Activated T-helper 1 cell treated with anti-CD3 and anti-CD28 coated beads, Interleukin-12 subunit alpha, Interleukin-12 subunit beta, Interleukin-2, Interleukin-4 antibody, amounts not matched to agents 30 ng/mL and 10 ng/mL and 1 ng/mL, durations not matched to agents 14 hours and 24 hours and 36 hours (primary cell): ENCODE data around the gene KRT2. TPM values are rescaled to one million over a fixed set of nuclear protein-coding genes. Genes with fewer than 3 reads are reported as not detected.

Experiments
- DNase-seq: peaks from one replicate; pipeline ENCODE4 v3.0.0; 2021; ENCODE audit warnings: low spot score
- H3K27ac Mint-ChIP-seq: one replicate; pipeline ENCODE4 v1.8.0; 2021; ENCODE audit warnings: mild to moderate bottlenecking, mixed read lengths
- H3K27me3 Mint-ChIP-seq: one replicate; pipeline ENCODE4 v1.8.0; 2022; ENCODE audit warnings: mild to moderate bottlenecking, moderate library complexity, mixed read lengths; ENCODE audit not compliant: insufficient read depth
- H3K36me3 Mint-ChIP-seq: one replicate; pipeline ENCODE4 v1.8.0; 2021; ENCODE audit warnings: low read depth, mixed read lengths
- H3K4me1 Mint-ChIP-seq: one replicate; pipeline ENCODE4 v1.8.0; 2021; ENCODE audit warnings: low read depth, mixed read lengths
- H3K4me3 Mint-ChIP-seq: one replicate; pipeline ENCODE4 v1.8.0; 2021; ENCODE audit warnings: mild to moderate bottlenecking, moderate library complexity, mixed read lengths
- H3K9me3 Mint-ChIP-seq: one replicate; pipeline ENCODE4 v1.8.0; 2021; ENCODE audit warnings: mixed read lengths
- intact Hi-C: fragments of 100-400 bp; cut with micrococcal nuclease; formaldehyde crosslinking; loops from one replicate; pipeline ENCODE4 v1.15.1; 2024
- total RNA-seq: library from RNA; stranded (reverse); gene quantifications from 2 replicates; pipeline ENCODE4 v1.2.3, GENCODE V29; 2022

Gene KRT2
- total RNA-seq, 1 donor from 2014 or later, result not detected

GRCh38 chr12:52690351-52691075 is 38.5 kb upstream of the KRT2 start:
- H3K27ac Mint-ChIP-seq, result no peak overlapping the region
- H3K4me1 Mint-ChIP-seq, result peaks cover 14% of the 10 kb centered on the region
- no peak for DNase-seq
- H3K36me3 Mint-ChIP-seq, result no peaks in the 10 kb centered on the region
- H3K4me3 Mint-ChIP-seq, result peak overlapping the region; percentile 58
- intact Hi-C loops, result loop anchor here (5.0 kb wide), 1 partner anchor 108 kb away; no protein-coding TSS in a partner anchor
- no peaks in the 10 kb centered on the region for H3K9me3 Mint-ChIP-seq
- peaks cover 55% of the 10 kb centered on the region for H3K27me3 Mint-ChIP-seq

DNA sequence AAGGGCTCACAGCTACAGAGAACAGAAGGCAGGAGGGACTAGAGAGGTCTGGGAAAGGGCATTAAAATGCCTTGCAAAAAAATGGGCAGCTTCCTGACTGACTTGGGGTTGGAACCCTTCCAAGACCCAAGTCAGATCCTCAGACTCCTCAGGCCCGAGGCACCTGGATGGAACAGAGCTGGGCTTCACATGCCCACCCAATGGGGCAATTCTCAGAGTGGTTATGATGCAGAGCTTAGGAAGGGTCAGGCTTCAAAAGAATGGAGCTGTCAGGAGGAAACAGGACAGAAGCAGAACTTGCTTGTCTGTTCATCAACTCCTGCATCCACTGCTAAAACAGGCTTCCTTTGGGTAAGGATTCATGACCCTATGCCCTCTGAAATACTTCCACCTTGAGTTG is 37.9 kb upstream of the KRT2 start:
- no peak for DNase-seq
- Mint-ChIP-seq H3K4me3 (no peak overlapping the region), H3K4me1 (peaks cover 14% of the 10 kb centered on the region), H3K36me3 (no peaks in the 10 kb centered on the region), H3K27ac (no peak overlapping the region), H3K27me3 (peaks cover 51% of the 10 kb centered on the region), H3K9me3 (no peaks in the 10 kb centered on the region)
- intact Hi-C loops, result loop anchor here (5.0 kb wide), 1 partner anchor 108 kb away; no protein-coding TSS in a partner anchor

- H3K9me3 Mint-ChIP-seq, result no peaks in the 10 kb centered on the region
- no peaks in the 10 kb centered on the region for H3K36me3 Mint-ChIP-seq
- H3K27me3 Mint-ChIP-seq, result peaks cover 50% of the 10 kb centered on the region
- no peak overlapping the region for H3K27ac Mint-ChIP-seq
- intact Hi-C loops, result no loop called here
- DNase-seq, result no peak
- peaks cover 14% of the 10 kb centered on the region for H3K4me1 Mint-ChIP-seq
- H3K4me3 Mint-ChIP-seq, result no peak overlapping the region
These were observed 37.2 kb upstream of the KRT2 start for GRCh38 chr12:52689239-52689638.

DNA sequence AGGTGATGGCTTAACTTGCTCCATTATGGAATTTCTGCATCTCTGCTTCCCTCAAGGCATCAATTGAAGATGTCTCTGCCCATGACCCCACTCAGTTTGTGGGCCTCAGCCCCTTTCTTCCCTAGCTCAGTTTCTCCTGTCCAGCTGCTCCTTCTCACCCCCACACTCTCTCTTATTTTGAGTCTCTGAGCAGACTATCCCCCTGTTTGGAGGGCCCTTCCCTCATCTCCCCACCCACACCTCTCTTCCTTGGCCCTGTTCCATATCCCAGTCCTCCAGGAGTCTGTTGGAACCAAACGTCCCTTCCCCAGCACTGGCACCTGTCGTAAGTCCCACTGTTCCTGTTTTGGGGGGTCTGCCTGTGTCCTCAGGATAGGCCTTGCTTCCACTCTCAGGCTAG is 36.5 kb upstream of the KRT2 start:
- Mint-ChIP-seq H3K4me1 (peaks cover 14% of the 10 kb centered on the region), H3K27ac (no peak overlapping the region), H3K9me3 (no peaks in the 10 kb centered on the region), H3K27me3 (peaks cover 50% of the 10 kb centered on the region), H3K36me3 (no peaks in the 10 kb centered on the region), H3K4me3 (no peak overlapping the region)
- intact Hi-C loops, result no loop called here
- no peak for DNase-seq

DNA sequence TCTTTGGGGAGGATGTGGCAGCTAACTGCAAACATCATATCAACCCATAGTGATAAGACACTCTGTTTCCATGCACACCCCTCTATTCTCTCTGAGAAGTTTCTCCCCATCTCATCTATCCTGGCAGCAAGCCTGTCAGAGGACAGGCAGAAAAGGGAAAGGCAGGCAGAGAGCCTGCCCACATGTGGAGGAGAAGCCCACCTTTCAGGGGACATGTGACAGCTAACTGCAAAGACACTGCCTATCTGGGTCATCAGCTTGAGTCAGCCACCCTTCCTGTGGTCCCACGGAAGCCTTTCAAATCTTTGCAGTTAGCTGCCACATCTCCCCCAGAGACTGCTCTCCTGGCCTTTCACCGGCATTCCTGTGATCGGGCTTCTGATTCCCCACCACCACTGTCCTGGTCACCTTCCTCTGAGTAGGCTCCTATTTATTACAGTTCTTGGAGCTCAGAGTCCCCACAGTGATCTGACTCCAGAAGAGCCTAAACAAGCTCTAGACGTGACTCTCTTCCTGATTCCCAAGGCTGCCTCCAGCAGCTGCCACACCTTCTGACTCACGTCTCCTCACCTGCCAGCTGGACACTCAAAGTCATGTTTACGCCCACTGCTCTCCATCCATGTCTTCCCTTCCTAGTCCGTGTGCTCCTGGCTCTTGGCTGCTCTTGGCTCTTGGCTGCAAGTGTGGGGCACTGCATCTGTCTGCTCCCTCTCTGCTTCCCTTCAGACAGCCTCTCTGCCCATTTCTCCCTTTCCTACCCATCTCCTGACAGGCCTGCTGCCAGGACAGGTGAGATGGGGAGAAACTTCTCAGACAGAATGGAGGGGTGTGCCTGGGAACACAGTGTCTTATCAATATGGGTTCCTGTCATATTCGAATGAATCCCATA is 35.7 kb upstream of the KRT2 start:
- DNase-seq, result no peak
- Mint-ChIP-seq H3K36me3 (no peaks in the 10 kb centered on the region), H3K4me1 (peaks cover 14% of the 10 kb centered on the region), H3K4me3 (no peak overlapping the region), H3K27me3 (peaks cover 43% of the 10 kb centered on the region), H3K9me3 (no peaks in the 10 kb centered on the region), H3K27ac (no peak overlapping the region)
- intact Hi-C loops, result no loop called here

GRCh38 chr12:52686756-52687487 is 34.9 kb upstream of the KRT2 start:
- no peak for DNase-seq
- Mint-ChIP-seq H3K4me3 (no peak overlapping the region), H3K27ac (no peak overlapping the region), H3K36me3 (no peaks in the 10 kb centered on the region), H3K9me3 (no peaks in the 10 kb centered on the region), H3K4me1 (peaks cover 14% of the 10 kb centered on the region), H3K27me3 (peaks cover 36% of the 10 kb centered on the region)
- intact Hi-C loops, result no loop called here

DNA sequence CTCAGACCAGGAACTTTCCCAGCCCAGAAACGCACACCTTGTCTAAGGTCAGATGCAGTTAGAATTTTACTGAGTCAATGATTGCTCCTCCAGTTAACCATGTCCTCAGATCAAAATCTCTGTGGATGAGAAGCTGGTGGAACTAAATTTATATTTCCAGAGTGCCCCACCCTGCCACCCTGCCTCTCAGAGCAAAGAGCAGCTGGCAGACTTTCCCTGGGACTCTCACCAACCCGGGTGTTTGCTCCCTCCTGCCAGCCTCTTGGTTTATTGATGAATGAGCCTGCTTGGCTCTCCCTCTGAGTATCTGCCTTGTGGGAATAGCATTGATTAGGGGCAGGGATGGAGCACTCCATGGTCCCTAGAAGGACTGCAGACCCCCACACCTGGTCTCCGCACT is 34.1 kb upstream of the KRT2 start:
- H3K4me3 Mint-ChIP-seq, result no peak overlapping the region
- DNase-seq, result no peak
- no peaks in the 10 kb centered on the region for H3K9me3 Mint-ChIP-seq
- peaks cover 13% of the 10 kb centered on the region for H3K4me1 Mint-ChIP-seq
- no peak overlapping the region for H3K27ac Mint-ChIP-seq
- H3K36me3 Mint-ChIP-seq, result no peaks in the 10 kb centered on the region
- intact Hi-C loops, result no loop called here
- H3K27me3 Mint-ChIP-seq, result peaks cover 29% of the 10 kb centered on the region

- Mint-ChIP-seq H3K4me1 (peaks cover 11% of the 10 kb centered on the region), H3K36me3 (no peaks in the 10 kb centered on the region), H3K27ac (no peak overlapping the region), H3K4me3 (no peak overlapping the region), H3K27me3 (peaks cover 27% of the 10 kb centered on the region), H3K9me3 (no peaks in the 10 kb centered on the region)
- intact Hi-C loops, result no loop called here
- no peak for DNase-seq
These were observed 33.4 kb upstream of the KRT2 start for GRCh38 chr12:52685406-52685890.

- intact Hi-C loops, result no loop called here
- H3K4me3 Mint-ChIP-seq, result no peak overlapping the region
- no peaks in the 10 kb centered on the region for H3K9me3 Mint-ChIP-seq
- no peak for DNase-seq
- H3K36me3 Mint-ChIP-seq, result no peaks in the 10 kb centered on the region
- no peak overlapping the region for H3K27ac Mint-ChIP-seq
- H3K27me3 Mint-ChIP-seq, result peaks cover 30% of the 10 kb centered on the region
- peaks cover 11% of the 10 kb centered on the region for H3K4me1 Mint-ChIP-seq
These were observed 32.4 kb upstream of the KRT2 start for GRCh38 chr12:52684431-52684830.

DNA sequence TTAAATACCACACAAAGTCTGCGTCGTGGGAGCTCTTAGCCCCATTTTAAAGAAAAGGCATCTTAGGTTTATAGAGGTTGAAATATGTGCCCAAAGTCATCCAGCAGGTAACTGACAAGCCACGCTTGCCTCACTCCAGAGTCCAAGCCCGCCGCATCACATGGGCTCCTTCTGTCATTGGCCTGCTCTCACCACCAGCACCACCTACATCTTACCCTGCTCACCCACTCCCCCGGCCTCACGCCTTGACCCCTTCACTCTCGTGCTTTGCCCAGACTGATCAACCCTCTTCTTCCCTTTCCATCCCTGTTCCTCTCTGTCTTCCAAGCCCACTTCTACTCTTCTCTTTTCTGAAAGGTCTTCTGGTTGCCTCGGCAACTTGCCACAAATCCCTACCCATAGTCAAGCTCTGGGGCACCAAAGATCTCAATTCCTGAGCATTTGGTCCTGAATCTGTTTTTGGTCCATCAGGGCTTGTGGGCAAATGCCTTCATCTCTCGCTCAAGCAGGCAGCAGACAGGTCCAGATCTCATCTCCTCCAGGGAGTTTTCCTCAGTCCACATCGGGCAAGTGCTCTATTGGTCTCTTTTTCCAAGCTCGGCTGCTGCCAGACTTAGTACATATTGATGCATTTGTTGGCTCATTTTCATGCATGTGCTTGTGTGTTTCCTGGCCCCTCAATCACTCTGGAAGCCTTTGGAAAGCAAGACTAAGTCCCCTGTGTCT is 31.7 kb upstream of the KRT2 start:
- H3K27me3 Mint-ChIP-seq, result peaks cover 23% of the 10 kb centered on the region
- H3K4me1 Mint-ChIP-seq, result peaks cover 11% of the 10 kb centered on the region
- no peak for DNase-seq
- no peak overlapping the region for H3K27ac Mint-ChIP-seq
- no peak overlapping the region for H3K4me3 Mint-ChIP-seq
- no peaks in the 10 kb centered on the region for H3K36me3 Mint-ChIP-seq
- intact Hi-C loops, result no loop called here
- no peaks in the 10 kb centered on the region for H3K9me3 Mint-ChIP-seq

GRCh38 chr12:52682938-52683574 is 31.0 kb upstream of the KRT2 start:
- peaks cover 23% of the 10 kb centered on the region for H3K27me3 Mint-ChIP-seq
- H3K4me1 Mint-ChIP-seq, result peaks cover 11% of the 10 kb centered on the region
- H3K36me3 Mint-ChIP-seq, result no peaks in the 10 kb centered on the region
- no peak overlapping the region for H3K27ac Mint-ChIP-seq
- H3K9me3 Mint-ChIP-seq, result no peaks in the 10 kb centered on the region
- no peak for DNase-seq
- no peak overlapping the region for H3K4me3 Mint-ChIP-seq
- intact Hi-C loops, result no loop called here

GRCh38 chr12:52682381-52682660 is 30.3 kb upstream of the KRT2 start:
- DNase-seq, result no peak
- Mint-ChIP-seq H3K4me3 (no peak overlapping the region), H3K27me3 (peaks cover 20% of the 10 kb centered on the region), H3K36me3 (no peaks in the 10 kb centered on the region), H3K9me3 (no peaks in the 10 kb centered on the region), H3K4me1 (peaks cover 11% of the 10 kb centered on the region), H3K27ac (no peak overlapping the region)
- intact Hi-C loops, result no loop called here
